HG02981 (cell line): ENCODE data around the gene HLA-DQA1.
"Not testable (repeated sequence)": the region's sequence is repeated elsewhere in the genome, so short reads cannot be mapped to it uniquely, and the experiment has no call there.

Source experiments
- ATAC-seq: cut with Tn5 transposase; IDR thresholded peaks from one replicate; pipeline ENCODE4 v1.9.1; 2021; ENCODE audit warnings: mild to moderate bottlenecking, moderate library complexity; ENCODE audit not compliant: unreplicated experiment

Gene HLA-DQA1

GRCh38 chr6:32621372-32621771 is 15.8 kb upstream of the HLA-DQA1 start:
- ATAC-seq = no peak

GRCh38 chr6:32622545-32623401 is 14.4 kb upstream of the HLA-DQA1 start:
- peak; percentile 55 for ATAC-seq

GRCh38 chr6:32623693-32624092 is 13.5 kb upstream of the HLA-DQA1 start:
- ATAC-seq = no peak

- no peak for ATAC-seq
Measured at GRCh38 chr6:32624565-32624964, 12.6 kb upstream of the HLA-DQA1 start.

GRCh38 chr6:32625137-32625536 is 12.1 kb upstream of the HLA-DQA1 start:
- ATAC-seq = no peak

GRCh38 chr6:32627249-32627648 is 10.0 kb upstream of the HLA-DQA1 start:
- ATAC-seq = no peak

GRCh38 chr6:32627831-32628230 is 9.4 kb upstream of the HLA-DQA1 start:
- ATAC-seq = no peak

- not testable (repeated sequence) for ATAC-seq
Measured at GRCh38 chr6:32629793-32630192, 7.4 kb upstream of the HLA-DQA1 start.

GRCh38 chr6:32635526-32636123 is 1.6 kb upstream of the HLA-DQA1 start:
- ATAC-seq = no peak

GRCh38 chr6:32637883-32638282 is 677 bp downstream of the HLA-DQA1 start:
- no peak for ATAC-seq

GRCh38 chr6:32638532-32639219 is 1.5 kb downstream of the HLA-DQA1 start:
- ATAC-seq = no peak

- no peak for ATAC-seq
Measured at GRCh38 chr6:32639440-32640394, 2.5 kb downstream of the HLA-DQA1 start.

- no peak for ATAC-seq
Measured at GRCh38 chr6:32641122-32641521, 3.9 kb downstream of the HLA-DQA1 start.

GRCh38 chr6:32641785-32642719 is 4.8 kb downstream of the HLA-DQA1 start:
- not testable (repeated sequence) for ATAC-seq

- no peak for ATAC-seq
Measured at GRCh38 chr6:32642720-32643106, 5.5 kb downstream of the HLA-DQA1 start.

- no peak for ATAC-seq
Measured at GRCh38 chr6:32643904-32644303, 6.7 kb downstream of the HLA-DQA1 start.

GRCh38 chr6:32645047-32645703 is 8.0 kb downstream of the HLA-DQA1 start:
- ATAC-seq = no peak

GRCh38 chr6:32655203-32655710 is 18.1 kb downstream of the HLA-DQA1 start:
- no peak for ATAC-seq

GRCh38 chr6:32657329-32657728 is 20.1 kb downstream of the HLA-DQA1 start:
- not testable (repeated sequence) for ATAC-seq
